Ishikawa (cell line): ENCODE measurements around the gene PLXNA3.

Source experiments
- CREB1 ChIP-seq: IDR thresholded peaks from 2 replicates; pipeline ENCODE4 v1.6.1; 2012; ENCODE audit warnings: low read depth
- EP300 ChIP-seq: IDR thresholded peaks from 2 replicates; pipeline ENCODE4 v1.6.1; 2012; ENCODE audit warnings: borderline replicate concordance
- NFIC ChIP-seq: IDR thresholded peaks from 2 replicates; pipeline ENCODE4 v1.6.1; 2012
- RAD21 ChIP-seq: IDR thresholded peaks from 2 replicates; pipeline ENCODE4 v1.6.1; 2012; ENCODE audit warnings: low read depth
- TAF1 ChIP-seq: IDR thresholded peaks from 2 replicates; pipeline ENCODE4 v1.6.1; 2012; ENCODE audit warnings: low read depth, mild to moderate bottlenecking
- TCF12 ChIP-seq: IDR thresholded peaks from 2 replicates; pipeline ENCODE4 v1.6.1; 2012; ENCODE audit warnings: low read depth
- YY1 ChIP-seq: IDR thresholded peaks from 2 replicates; pipeline ENCODE4 v1.6.1; 2012; ENCODE audit warnings: low read depth
- ZBTB7A ChIP-seq: IDR thresholded peaks from 2 replicates; pipeline ENCODE4 v1.6.1; 2012; ENCODE audit warnings: low read depth
- TF ChIP-seq, protein P1 (sequence below): IDR thresholded peaks from 2 replicates; pipeline ENCODE4 v1.6.1; 2012; ENCODE audit warnings: low read depth, mild to moderate bottlenecking

GRCh38 chrX:154413142-154413541, 44.9 kb upstream of the PLXNA3 start:
- TF ChIP-seq TAF1 (no peak), EP300 (no peak), YY1 (no peak), RAD21 (no peak), CREB1 (no peak), NFIC (no peak), TCF12 (no peak), ZBTB7A (no peak)
- TF ChIP-seq, protein P1, sequence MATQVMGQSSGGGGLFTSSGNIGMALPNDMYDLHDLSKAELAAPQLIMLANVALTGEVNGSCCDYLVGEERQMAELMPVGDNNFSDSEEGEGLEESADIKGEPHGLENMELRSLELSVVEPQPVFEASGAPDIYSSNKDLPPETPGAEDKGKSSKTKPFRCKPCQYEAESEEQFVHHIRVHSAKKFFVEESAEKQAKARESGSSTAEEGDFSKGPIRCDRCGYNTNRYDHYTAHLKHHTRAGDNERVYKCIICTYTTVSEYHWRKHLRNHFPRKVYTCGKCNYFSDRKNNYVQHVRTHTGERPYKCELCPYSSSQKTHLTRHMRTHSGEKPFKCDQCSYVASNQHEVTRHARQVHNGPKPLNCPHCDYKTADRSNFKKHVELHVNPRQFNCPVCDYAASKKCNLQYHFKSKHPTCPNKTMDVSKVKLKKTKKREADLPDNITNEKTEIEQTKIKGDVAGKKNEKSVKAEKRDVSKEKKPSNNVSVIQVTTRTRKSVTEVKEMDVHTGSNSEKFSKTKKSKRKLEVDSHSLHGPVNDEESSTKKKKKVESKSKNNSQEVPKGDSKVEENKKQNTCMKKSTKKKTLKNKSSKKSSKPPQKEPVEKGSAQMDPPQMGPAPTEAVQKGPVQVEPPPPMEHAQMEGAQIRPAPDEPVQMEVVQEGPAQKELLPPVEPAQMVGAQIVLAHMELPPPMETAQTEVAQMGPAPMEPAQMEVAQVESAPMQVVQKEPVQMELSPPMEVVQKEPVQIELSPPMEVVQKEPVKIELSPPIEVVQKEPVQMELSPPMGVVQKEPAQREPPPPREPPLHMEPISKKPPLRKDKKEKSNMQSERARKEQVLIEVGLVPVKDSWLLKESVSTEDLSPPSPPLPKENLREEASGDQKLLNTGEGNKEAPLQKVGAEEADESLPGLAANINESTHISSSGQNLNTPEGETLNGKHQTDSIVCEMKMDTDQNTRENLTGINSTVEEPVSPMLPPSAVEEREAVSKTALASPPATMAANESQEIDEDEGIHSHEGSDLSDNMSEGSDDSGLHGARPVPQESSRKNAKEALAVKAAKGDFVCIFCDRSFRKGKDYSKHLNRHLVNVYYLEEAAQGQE, result no peak
